BLaER1 treated with 17β-estradiol and CSF1 and Interleukin-3, amounts not matched to agents 10 nM and 100 nM (cell line): ENCODE data around the gene TMEM106C.
A peak's percentile ranks its signal among the peaks of the same experiment; 100 is the strongest.

ENCODE experiments used
- H3K27ac ChIP-seq, 11 experiments: shearing (Covaris generic); formaldehyde crosslinking; 2 replicates each; pipeline ENCODE4 v1.8.1; 2022
- H3K27me3 ChIP-seq, 11 experiments: shearing (Covaris generic); formaldehyde crosslinking; 2 replicates each; pipeline ENCODE4 v1.8.1; 2022
- H3K36me3 ChIP-seq, 11 experiments: shearing (Covaris generic); formaldehyde crosslinking; 2 replicates each; pipeline ENCODE4 v1.8.1; 2022
- H3K4me1 ChIP-seq, 10 experiments: shearing (Covaris generic); formaldehyde crosslinking; 2 replicates each; pipeline ENCODE4 v1.8.1; 2022
- H3K4me2 ChIP-seq, 11 experiments: shearing (Covaris generic); formaldehyde crosslinking; 2 replicates each; pipeline ENCODE4 v1.8.1; 2022
- H3K4me3 ChIP-seq, 10 experiments: shearing (Covaris generic); formaldehyde crosslinking; 2 replicates each; pipeline ENCODE4 v1.8.1; 2022
- H3K9ac ChIP-seq, 11 experiments: shearing (Covaris generic); formaldehyde crosslinking; 2 replicates each; pipeline ENCODE4 v1.8.1; 2022
- H3K9me3 ChIP-seq, 11 experiments: shearing (Covaris generic); formaldehyde crosslinking; replicated peaks in 1 of 11; 2 replicates each; pipeline ENCODE4 v1.8.1; 2022
- H4K20me1 ChIP-seq, 11 experiments: shearing (Covaris generic); formaldehyde crosslinking; 2 replicates each; pipeline ENCODE4 v1.8.1; 2022
- Cebpa-rat ChIP-seq, 11 experiments: shearing (Covaris generic); IDR thresholded peaks; 2 replicates each; pipeline ENCODE4 v1.8.1; 2022

TMEM106C gene

DNA sequence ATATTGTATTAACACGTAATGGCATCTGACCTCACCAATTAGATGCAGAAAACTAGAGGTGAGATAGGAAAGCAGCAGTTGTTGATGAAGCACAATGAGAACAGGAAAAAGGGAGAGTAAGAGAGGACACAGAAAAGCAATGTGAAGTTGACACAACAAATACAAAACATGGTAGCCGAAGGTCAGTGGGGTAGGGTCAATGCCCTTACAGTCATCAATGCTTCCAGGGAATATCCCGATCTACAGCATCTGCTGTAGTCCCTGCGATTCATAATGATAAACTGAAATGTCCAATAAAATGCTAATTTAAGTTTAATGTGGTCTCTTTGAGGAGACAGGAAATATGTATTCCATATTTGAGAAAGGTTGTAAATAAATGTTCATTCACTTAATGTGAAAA, 43.8 kb downstream of the TMEM106C start:
- Histone ChIP-seq H4K20me1 (peaks cover 0 to 37% (median 23%) of the 10 kb centered on the region in 11 experiments; a peak in 17 of 22 replicates), H3K27ac (no peak overlapping the region), H3K36me3 (no peaks in the 10 kb centered on the region), H3K4me2 (no peak overlapping the region), H3K4me1 (peaks cover 15 to 29% (median 21%) of the 10 kb centered on the region in 10 experiments; a peak in 19 of 20 replicates), H3K9me3 (no peaks in the 10 kb centered on the region), H3K9ac (no peak overlapping the region), H3K4me3 (no peak overlapping the region), H3K27me3 (peaks cover 42 to 59% (median 51%) of the 10 kb centered on the region in 11 experiments)
- TF ChIP-seq Cebpa-rat (IDR thresholded peaks at IDR 0.05): no peak

DNA sequence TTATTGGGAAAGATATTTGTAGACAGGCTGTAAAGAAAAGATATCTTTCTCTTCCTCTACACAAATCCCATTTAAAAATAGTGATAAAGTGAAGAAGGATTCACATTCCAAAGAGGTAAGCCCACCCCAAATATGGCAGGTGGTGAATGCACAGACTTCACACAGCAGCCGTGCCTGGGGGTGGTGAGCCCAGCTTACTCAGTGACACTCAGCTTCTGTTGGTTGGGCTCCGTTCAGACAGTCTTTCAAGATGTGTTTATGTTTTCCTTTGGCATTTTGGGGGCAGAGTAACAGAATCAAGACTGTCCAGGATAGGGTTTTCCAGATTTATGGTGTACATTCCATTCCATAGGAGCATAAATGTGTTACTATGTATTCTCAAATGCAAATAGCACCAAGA, 45.0 kb downstream of the TMEM106C start:
- H3K27me3 ChIP-seq: peaks cover 30 to 48% (median 39%) of the 10 kb centered on the region in 11 experiments
- H3K4me2 ChIP-seq: no peak overlapping the region
- peaks cover 0 to 27% (median 14%) of the 10 kb centered on the region in 11 experiments; a peak in 16 of 22 replicates for H4K20me1 ChIP-seq
- TF ChIP-seq Cebpa-rat (IDR thresholded peaks at IDR 0.05): no peak
- no peak overlapping the region for H3K9ac ChIP-seq
- H3K9me3 ChIP-seq: no peaks in the 10 kb centered on the region
- H3K36me3 ChIP-seq: no peaks in the 10 kb centered on the region
- H3K4me3 ChIP-seq: no peak overlapping the region
- H3K27ac ChIP-seq: no peak overlapping the region
- peaks cover 13 to 26% (median 17%) of the 10 kb centered on the region in 10 experiments; a peak in 19 of 20 replicates for H3K4me1 ChIP-seq

- no peak overlapping the region for H3K9ac ChIP-seq
- H3K4me1 ChIP-seq: peaks cover 9 to 20% (median 11%) of the 10 kb centered on the region in 10 experiments; a peak in 19 of 20 replicates
- no peak overlapping the region for H3K4me3 ChIP-seq
- peaks cover 0 to 21% (median 8%) of the 10 kb centered on the region in 11 experiments; a peak in 16 of 22 replicates for H4K20me1 ChIP-seq
- H3K36me3 ChIP-seq: no peaks in the 10 kb centered on the region
- H3K27me3 ChIP-seq: peaks cover 24 to 42% (median 33%) of the 10 kb centered on the region in 11 experiments
- no peak overlapping the region for H3K4me2 ChIP-seq
- no peak overlapping the region for H3K27ac ChIP-seq
- TF ChIP-seq Cebpa-rat (IDR thresholded peaks at IDR 0.05): no peak
- H3K9me3 ChIP-seq: no peaks in the 10 kb centered on the region
Measured at GRCh38 chr12:48008950-48009349, 45.6 kb downstream of the TMEM106C start.

DNA sequence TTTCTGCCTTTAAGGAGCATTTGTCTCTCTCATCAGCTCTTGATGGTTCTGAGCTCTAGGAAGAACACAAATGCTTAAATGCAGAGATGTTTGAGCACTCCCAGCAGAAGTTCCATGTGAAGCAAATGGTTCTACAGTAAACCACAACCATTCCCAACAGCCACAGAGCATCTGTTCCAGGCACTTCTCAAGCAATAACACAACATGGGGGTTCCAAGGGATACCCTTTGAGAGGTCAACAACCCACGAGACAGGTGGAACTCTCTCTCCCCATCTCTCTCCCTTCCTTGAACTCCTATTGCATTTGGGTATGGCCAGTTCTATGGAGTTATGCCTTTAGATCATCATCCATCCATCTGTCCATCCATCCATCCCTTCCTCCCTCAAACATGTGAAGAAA, 46.1 kb downstream of the TMEM106C start:
- H3K27ac ChIP-seq: no peak overlapping the region
- peaks cover 19 to 37% (median 28%) of the 10 kb centered on the region in 11 experiments for H3K27me3 ChIP-seq
- no peak overlapping the region for H3K4me2 ChIP-seq
- no peak overlapping the region for H3K4me3 ChIP-seq
- no peaks in the 10 kb centered on the region for H3K9me3 ChIP-seq
- TF ChIP-seq Cebpa-rat (IDR thresholded peaks at IDR 0.05): no peak
- no peak overlapping the region for H3K9ac ChIP-seq
- no peaks in the 10 kb centered on the region for H3K36me3 ChIP-seq
- peaks cover 0 to 15% (median 2%) of the 10 kb centered on the region in 11 experiments; a peak in 9 of 22 replicates for H4K20me1 ChIP-seq
- H3K4me1 ChIP-seq: peaks cover 4 to 15% (median 6%) of the 10 kb centered on the region in 10 experiments; a peak in 19 of 20 replicates

- Histone ChIP-seq H3K36me3 (no peaks in the 10 kb centered on the region), H3K27me3 (peaks cover 9 to 27% (median 18%) of the 10 kb centered on the region in 11 experiments), H3K4me1 (peaks cover 0 to 7% (median 0%) of the 10 kb centered on the region in 10 experiments; a peak in 2 of 20 replicates), H3K9me3 (no peaks in the 10 kb centered on the region), H3K4me3 (no peak overlapping the region), H3K9ac (no peak overlapping the region), H4K20me1 (peaks cover 0 to 5% (median 0%) of the 10 kb centered on the region in 11 experiments; a peak in 2 of 22 replicates), H3K4me2 (peak overlapping the region in 4 of 11 experiments; percentile 4 to 18 (median 10); a peak in 3 of 22 replicates), H3K27ac (no peak overlapping the region)
- TF ChIP-seq Cebpa-rat (IDR thresholded peaks at IDR 0.05): no peak
Measured at GRCh38 chr12:48010366-48010970, 47.1 kb downstream of the TMEM106C start.

GRCh38 chr12:48012070-48012469, 48.7 kb downstream of the TMEM106C start:
- Histone ChIP-seq H3K4me2 (no peak overlapping the region), H4K20me1 (no peaks in the 10 kb centered on the region), H3K9me3 (no peaks in the 10 kb centered on the region), H3K4me1 (peaks cover 0 to 11% (median 0%) of the 10 kb centered on the region in 10 experiments; a peak in 3 of 20 replicates), H3K27ac (no peak overlapping the region), H3K9ac (no peak overlapping the region), H3K36me3 (no peaks in the 10 kb centered on the region), H3K4me3 (no peak overlapping the region), H3K27me3 (peaks cover 0 to 11% (median 2%) of the 10 kb centered on the region in 11 experiments; a peak in 10 of 22 replicates)
- no peak for TF ChIP-seq Cebpa-rat (IDR thresholded peaks at IDR 0.05)

- TF ChIP-seq Cebpa-rat (IDR thresholded peaks at IDR 0.05): no peak
- no peaks in the 10 kb centered on the region for H4K20me1 ChIP-seq
- no peak overlapping the region for H3K4me3 ChIP-seq
- H3K36me3 ChIP-seq: no peaks in the 10 kb centered on the region
- H3K27me3 ChIP-seq: peaks cover 0 to 8% (median 0%) of the 10 kb centered on the region in 11 experiments; a peak in 4 of 22 replicates
- H3K4me1 ChIP-seq: peaks cover 0 to 11% (median 0%) of the 10 kb centered on the region in 10 experiments; a peak in 3 of 20 replicates
- H3K27ac ChIP-seq: no peak overlapping the region
- no peak overlapping the region for H3K4me2 ChIP-seq
- H3K9ac ChIP-seq: no peak overlapping the region
- H3K9me3 ChIP-seq: no peaks in the 10 kb centered on the region
Measured at GRCh38 chr12:48013287-48013686, 49.9 kb downstream of the TMEM106C start.

DNA sequence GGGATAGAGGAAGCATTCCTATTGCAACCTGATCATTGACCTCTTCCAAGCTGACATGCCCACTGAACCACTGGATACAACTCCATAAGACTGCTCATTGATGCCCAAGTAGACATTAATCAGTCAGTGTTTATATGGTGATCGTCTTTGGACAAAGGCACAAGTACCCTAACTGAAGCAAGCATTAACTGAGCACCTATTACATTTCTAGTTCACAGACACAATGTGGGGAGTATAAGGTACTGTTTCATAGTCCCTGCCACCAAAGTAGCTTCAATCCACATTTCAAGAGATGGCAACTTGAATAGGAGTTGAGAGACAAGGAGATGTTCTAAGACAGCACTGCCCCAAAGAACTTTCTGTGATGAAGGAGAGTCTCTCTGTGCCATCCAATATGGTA, 51.7 kb downstream of the TMEM106C start:
- H3K27me3 ChIP-seq: no peaks in the 10 kb centered on the region

GRCh38 chr12:48015954-48016353, 52.6 kb downstream of the TMEM106C start:
- no peaks in the 10 kb centered on the region for H3K36me3 ChIP-seq
- no peak overlapping the region for H3K27ac ChIP-seq
- TF ChIP-seq Cebpa-rat (IDR thresholded peaks at IDR 0.05): no peak
- H3K4me1 ChIP-seq: peaks cover 0 to 4% (median 0%) of the 10 kb centered on the region in 10 experiments; a peak in 1 of 20 replicates
- H4K20me1 ChIP-seq: no peaks in the 10 kb centered on the region
- H3K27me3 ChIP-seq: no peaks in the 10 kb centered on the region
- no peaks in the 10 kb centered on the region for H3K9me3 ChIP-seq
- H3K9ac ChIP-seq: no peak overlapping the region
- no peak overlapping the region for H3K4me2 ChIP-seq
- H3K4me3 ChIP-seq: no peak overlapping the region

More for the DNA sequence above, 51.7 kb downstream of the TMEM106C start:
- Histone ChIP-seq H3K4me2 (no peak overlapping the region), H3K36me3 (no peaks in the 10 kb centered on the region), H3K4me3 (no peak overlapping the region), H3K27ac (no peak overlapping the region), H4K20me1 (no peaks in the 10 kb centered on the region), H3K9ac (no peak overlapping the region), H3K9me3 (no peaks in the 10 kb centered on the region), H3K4me1 (peaks cover 0 to 9% (median 0%) of the 10 kb centered on the region in 10 experiments; a peak in 3 of 20 replicates)
- TF ChIP-seq Cebpa-rat (IDR thresholded peaks at IDR 0.05): no peak
